GM12878 (cell line): ENCODE measurements around the gene PHLPP1. TPM values are rescaled to one million over a fixed set of nuclear protein-coding genes. Genes with fewer than 3 reads are reported as not detected.

Source experiments
- BACH1 ChIP-seq: fragments of 450-650 bp; IDR thresholded peaks from 2 replicates; pipeline ENCODE4 v1.6.1; 2017; ENCODE audit warnings: mild to moderate bottlenecking, borderline replicate concordance
- BRCA1 ChIP-seq: IDR thresholded peaks from 2 replicates; pipeline ENCODE4 v1.6.1; 2011; ENCODE audit warnings: low read depth, low read length, improper control_type of control experiment
- CBX3 ChIP-seq: fragments of 200-600 bp; sonication (generic); IDR thresholded peaks from 2 replicates; pipeline ENCODE4 v1.6.1; 2016; ENCODE audit warnings: low read depth, borderline replicate concordance
- DPF2 ChIP-seq: fragments of 450-650 bp; IDR thresholded peaks from 2 replicates; pipeline ENCODE4 v1.6.1; 2017; ENCODE audit warnings: mild to moderate bottlenecking
- MYC ChIP-seq: IDR thresholded peaks from 2 replicates; pipeline ENCODE4 v1.6.1; 2011; ENCODE audit warnings: mild to moderate bottlenecking, low read length, moderate library complexity, inconsistent platforms; ENCODE audit not compliant: insufficient read depth, insufficient replicate concordance, insufficient read length, severe bottlenecking
- SMC3 ChIP-seq: IDR thresholded peaks from 2 replicates; pipeline ENCODE4 v1.6.1; 2011; ENCODE audit warnings: low read length, improper control_type of control experiment, borderline replicate concordance
- polyA plus RNA-seq, 11 experiments: library from polyadenylated mRNA; depleted of rRNA in 4 of 11; unstranded in 6 of 11; stranded (reverse) in 5 of 11; fragments of >200 nt; fragmentation: Nextera tagmentation in 4 of 11; fragmentation: Illumina TruSeq in 1 of 11; extraction: Ambion mirVana in 4 of 11; extraction: Trizol in 1 of 11; gene quantifications; 1 replicate in 1 of 11; 2 replicates in 10 of 11; pipeline versions ENCODE4 v1.2.1 to v1.2.3, GENCODE V29; 2011 to 2016; ENCODE audit warnings: inconsistent platforms in 2 of 11, missing spikeins in 2 of 11, low read depth in 1 of 11
- total RNA-seq, 4 experiments: library from RNA; depleted of rRNA in 3 of 4; stranded (reverse); fragments of >200 nt in 3 of 4; fragmentation: Illumina TruSeq in 1 of 4; extraction: Trizol in 1 of 4; gene quantifications; 2 replicates each; pipeline versions ENCODE4 v1.2.1 to v1.2.3, GENCODE V29; 2013 to 2021
- TF ChIP-seq, protein P1 (sequence below): IDR thresholded peaks from 2 replicates; pipeline ENCODE4 v1.6.1; 2012; ENCODE audit warnings: low read length, inconsistent platforms
- TF ChIP-seq, protein P2 (sequence below): fragments of 450-650 bp; IDR thresholded peaks from 2 replicates; pipeline ENCODE4 v1.6.1; 2018; ENCODE audit warnings: borderline replicate concordance, mild to moderate bottlenecking; ENCODE audit not compliant: partially characterized antibody
- TF ChIP-seq, protein P3 (sequence below): fragments of 450-650 bp; IDR thresholded peaks from 2 replicates; pipeline ENCODE4 v1.6.1; 2017; ENCODE audit warnings: mild to moderate bottlenecking

PHLPP1 gene
- total and polyA plus RNA-seq, 10 of the 15 experiments (the other 5 are each of a cell fraction or from before 2014, with no cell fraction given) = 0.42 to 7.0 (median 1.9) TPM

DNA sequence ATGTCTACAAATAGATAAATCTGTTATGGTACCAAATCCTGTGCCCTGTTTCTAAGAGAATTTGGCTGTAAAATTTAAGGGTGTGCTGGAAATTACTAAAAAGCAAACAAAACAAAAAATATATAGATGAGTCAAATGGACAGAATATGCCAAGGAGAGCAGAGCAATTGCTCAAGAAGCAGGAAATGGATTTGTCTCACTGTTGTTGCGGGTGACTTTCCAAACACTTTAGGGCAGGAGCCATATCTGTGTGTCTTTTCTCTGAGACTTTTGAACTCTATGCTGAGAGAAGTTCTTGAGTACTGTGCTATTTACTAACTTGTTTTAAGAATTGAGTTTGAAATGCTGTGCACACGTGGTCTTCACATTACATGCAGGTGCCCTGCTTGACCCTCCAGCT lies 221.7 kb downstream of the PHLPP1 start (continued):
- TF ChIP-seq, protein P1, sequence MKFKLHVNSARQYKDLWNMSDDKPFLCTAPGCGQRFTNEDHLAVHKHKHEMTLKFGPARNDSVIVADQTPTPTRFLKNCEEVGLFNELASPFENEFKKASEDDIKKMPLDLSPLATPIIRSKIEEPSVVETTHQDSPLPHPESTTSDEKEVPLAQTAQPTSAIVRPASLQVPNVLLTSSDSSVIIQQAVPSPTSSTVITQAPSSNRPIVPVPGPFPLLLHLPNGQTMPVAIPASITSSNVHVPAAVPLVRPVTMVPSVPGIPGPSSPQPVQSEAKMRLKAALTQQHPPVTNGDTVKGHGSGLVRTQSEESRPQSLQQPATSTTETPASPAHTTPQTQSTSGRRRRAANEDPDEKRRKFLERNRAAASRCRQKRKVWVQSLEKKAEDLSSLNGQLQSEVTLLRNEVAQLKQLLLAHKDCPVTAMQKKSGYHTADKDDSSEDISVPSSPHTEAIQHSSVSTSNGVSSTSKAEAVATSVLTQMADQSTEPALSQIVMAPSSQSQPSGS = no peak
- TF ChIP-seq MYC (no peak), BRCA1 (no peak), CBX3 (no peak), SMC3 (no peak), BACH1 (no peak), DPF2 (no peak)
- TF ChIP-seq, protein P2, sequence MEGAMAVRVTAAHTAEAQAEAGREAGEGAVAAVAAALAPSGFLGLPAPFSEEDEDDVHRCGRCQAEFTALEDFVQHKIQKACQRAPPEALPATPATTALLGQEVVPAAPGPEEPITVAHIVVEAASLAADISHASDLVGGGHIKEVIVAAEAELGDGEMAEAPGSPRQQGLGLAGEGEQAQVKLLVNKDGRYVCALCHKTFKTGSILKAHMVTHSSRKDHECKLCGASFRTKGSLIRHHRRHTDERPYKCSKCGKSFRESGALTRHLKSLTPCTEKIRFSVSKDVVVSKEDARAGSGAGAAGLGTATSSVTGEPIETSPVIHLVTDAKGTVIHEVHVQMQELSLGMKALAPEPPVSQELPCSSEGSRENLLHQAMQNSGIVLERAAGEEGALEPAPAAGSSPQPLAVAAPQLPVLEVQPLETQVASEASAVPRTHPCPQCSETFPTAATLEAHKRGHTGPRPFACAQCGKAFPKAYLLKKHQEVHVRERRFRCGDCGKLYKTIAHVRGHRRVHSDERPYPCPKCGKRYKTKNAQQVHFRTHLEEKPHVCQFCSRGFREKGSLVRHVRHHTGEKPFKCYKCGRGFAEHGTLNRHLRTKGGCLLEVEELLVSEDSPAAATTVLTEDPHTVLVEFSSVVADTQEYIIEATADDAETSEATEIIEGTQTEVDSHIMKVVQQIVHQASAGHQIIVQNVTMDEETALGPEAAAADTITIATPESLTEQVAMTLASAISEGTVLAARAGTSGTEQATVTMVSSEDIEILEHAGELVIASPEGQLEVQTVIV = no peak
- TF ChIP-seq, protein P3, sequence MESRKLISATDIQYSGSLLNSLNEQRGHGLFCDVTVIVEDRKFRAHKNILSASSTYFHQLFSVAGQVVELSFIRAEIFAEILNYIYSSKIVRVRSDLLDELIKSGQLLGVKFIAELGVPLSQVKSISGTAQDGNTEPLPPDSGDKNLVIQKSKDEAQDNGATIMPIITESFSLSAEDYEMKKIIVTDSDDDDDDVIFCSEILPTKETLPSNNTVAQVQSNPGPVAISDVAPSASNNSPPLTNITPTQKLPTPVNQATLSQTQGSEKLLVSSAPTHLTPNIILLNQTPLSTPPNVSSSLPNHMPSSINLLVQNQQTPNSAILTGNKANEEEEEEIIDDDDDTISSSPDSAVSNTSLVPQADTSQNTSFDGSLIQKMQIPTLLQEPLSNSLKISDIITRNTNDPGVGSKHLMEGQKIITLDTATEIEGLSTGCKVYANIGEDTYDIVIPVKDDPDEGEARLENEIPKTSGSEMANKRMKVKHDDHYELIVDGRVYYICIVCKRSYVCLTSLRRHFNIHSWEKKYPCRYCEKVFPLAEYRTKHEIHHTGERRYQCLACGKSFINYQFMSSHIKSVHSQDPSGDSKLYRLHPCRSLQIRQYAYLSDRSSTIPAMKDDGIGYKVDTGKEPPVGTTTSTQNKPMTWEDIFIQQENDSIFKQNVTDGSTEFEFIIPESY = no peak
- TF ChIP-seq, all 136 proteins: peak for 0
